GM21360 (cell line): ENCODE results near the gene TVP23A.
"Not testable (repeated sequence)": the region's sequence is repeated elsewhere in the genome, so short reads cannot be mapped to it uniquely, and the experiment has no call there.

ENCODE experiments used
- ATAC-seq: cut with Tn5 transposase; IDR thresholded peaks from one replicate; pipeline ENCODE4 v1.9.1; 2021; ENCODE audit warnings: mild to moderate bottlenecking, moderate library complexity; ENCODE audit not compliant: unreplicated experiment

Gene TVP23A

DNA sequence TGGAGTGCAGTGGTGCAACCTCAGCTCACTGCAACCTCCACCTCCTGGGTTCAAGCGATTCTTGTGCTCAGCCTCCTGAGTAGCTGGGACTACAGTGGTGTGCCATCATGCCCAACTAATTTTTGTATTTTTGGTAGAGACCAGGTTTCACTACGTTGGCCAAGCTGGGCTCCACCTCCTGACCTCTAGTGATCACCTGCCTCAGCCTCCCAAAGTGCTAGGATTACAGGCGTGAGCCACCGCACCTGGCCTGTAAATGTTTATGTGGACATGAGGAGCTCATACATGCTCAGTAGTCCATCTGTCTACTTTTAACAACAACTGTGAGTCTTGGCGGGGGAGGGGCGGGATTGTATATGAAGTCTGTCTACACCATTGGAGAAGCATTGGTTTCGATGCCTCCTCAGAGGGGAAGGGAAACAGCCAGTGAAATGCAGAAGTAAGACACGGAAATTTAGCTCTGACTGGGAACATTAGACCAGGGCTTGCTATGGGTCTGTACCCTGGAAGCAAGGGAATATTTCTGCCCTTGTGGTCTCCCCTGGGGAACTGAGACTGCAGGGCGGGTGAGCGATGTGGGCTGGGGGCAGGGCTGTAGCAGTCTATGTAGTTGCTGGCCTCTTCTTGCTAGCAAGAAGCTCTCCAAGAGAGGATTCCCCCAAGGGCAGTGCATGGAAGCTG, 65.6 kb downstream of the TVP23A start:
- peak; percentile 61 for ATAC-seq

DNA sequence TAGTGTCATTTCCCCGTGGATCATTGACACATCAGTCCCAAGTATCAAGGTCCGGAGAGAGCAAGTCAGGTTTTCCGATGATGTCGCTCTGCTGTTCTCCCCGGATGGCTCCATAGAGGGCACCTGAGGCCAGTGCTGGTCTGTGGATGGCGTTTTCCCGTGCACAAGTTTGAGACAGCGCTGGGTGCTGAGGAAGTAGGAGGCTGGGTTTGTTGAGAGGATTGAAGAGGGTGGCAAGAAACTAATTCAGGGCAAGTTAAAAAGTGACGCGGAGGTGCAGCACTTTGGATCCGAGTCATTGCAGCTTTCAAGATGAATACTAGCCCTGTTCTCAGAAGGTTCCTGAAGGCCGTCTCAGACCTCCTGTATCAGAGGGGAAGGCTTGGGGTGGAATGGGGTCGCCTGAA, 67.3 kb downstream of the TVP23A start:
- no peak for ATAC-seq

DNA sequence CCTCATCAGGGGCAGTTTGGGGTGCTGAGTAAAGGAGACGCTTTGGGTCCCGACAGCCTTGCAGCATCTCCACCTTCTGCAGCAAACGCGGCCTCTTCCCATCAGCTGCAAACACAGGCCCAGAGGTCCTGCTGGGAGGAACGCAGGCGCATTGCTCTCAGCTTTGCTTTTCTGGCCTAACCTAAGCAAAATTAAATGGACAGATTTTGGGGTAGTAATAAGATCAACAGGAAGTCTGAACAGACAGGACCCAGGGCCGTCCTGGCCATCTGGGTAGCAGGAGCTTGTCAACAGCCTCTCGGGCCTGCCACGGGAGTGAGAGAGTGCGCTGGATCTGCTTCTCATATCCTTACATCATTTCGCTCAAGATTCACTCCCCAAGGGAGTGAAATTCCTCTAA, 67.8 kb downstream of the TVP23A start:
- no peak for ATAC-seq

DNA sequence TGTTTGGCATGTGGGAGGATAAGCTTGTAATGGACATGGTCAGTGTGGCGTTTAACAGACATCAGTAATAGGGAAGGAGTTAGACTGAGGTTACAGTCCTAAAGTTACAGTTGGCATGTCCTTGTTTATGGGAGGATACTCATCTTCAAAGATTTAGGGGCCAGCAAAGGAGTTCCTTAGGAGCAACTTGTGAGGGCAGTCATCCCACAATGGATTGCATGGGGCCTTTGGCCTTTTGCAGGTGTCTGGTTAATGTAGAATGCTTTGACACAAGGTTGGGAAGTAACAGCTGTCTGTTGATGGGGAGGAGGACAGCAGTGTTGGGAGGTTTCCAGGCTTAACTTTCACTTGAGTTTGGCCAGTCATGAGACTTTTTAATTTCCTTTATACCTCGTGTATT, 72.8 kb downstream of the TVP23A start:
- ATAC-seq: no peak

DNA sequence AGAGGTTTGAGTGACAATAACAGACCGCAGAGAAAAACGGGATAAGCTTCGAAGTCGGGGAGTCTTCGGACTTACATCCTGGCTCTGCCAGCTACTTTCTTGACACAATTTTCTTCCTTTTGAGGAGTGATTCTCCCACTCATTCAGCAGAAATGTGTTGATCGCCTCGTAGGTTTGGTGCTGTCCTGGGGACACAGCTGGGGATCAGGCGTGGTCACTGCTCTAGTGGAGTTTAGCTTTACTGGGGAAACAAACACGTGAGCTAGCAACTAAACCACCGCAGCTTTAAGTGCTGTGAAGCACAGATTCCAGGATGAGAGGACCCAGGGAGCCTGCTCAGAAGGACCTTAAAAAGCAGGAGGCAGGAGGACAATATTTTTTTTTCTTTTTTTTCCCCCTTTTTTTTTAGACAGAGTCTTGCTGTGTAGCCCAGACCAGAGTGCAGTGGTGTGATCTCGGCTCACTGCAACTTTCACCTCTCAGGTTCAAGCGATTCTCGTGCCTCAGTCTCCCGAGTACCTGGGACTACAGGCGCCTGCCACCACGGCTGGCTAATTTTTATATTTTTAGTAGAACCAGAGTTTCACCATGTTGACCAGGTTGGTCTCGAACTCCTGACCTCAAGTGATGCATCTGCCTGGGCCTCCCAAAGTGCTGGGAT, 74.1 kb downstream of the TVP23A start:
- ATAC-seq: no peak

DNA sequence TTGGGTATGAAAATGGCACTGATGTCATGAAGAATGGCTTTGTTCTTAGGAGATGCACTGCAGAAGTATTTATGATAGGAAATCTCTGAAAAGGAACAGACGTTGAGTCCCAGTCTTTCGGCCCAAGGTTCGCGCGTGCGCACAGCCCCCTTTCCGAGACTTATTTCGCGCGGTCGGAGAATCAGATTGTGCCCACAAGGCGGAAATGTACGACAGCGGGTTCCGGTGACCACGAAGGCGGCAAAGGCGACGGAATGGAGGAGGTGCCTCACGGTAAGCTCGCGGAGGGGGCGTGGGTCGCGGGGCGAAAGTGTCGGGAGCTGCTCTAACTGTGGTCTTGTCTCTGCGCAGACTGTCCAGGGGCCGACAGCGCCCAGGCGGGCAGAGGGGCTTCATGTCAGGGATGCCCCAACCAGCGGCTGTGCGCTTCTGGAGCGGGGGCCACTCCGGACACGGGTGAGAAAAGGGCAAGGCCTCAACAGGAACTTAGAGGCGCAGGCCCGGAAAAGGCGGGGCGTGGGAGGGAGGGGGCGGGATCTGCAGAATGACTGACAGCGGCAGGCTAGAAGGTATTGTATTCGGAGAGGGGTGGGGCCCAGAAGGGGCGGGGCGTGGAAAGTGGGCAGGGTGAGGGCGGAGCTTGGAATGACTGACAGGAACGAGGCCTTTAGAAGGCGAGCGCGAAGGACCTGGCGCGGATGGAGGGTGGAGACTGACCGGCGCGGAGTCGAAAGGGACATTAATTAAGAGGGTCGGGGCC, 74.8 kb downstream of the TVP23A start, which contains the start of gene NUBP1:
Gene NUBP1 (plus strand): TSS at position 233 of the 760 bp plus-strand sequence. CDS start 22 bp downstream, at position 255.
- ATAC-seq: peak; percentile 84

DNA sequence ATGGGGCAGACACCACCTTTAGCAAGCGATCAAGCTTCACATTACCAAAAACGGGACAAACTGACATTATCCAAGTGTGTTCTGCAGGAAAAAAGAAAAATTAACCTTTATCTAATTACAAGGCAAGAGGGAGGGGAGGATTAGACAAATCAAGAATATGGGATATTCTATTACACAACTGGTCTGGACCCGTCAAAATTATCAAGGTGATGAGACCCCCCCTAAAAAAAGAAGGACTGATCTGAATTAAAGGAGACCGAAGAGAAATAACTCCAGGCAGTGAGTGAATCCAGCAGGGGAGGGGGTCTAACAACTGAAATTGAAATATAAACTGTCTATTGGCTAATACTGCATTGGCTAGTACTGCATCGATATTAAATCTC, 75.4 kb downstream of the TVP23A start:
- no peak for ATAC-seq

DNA sequence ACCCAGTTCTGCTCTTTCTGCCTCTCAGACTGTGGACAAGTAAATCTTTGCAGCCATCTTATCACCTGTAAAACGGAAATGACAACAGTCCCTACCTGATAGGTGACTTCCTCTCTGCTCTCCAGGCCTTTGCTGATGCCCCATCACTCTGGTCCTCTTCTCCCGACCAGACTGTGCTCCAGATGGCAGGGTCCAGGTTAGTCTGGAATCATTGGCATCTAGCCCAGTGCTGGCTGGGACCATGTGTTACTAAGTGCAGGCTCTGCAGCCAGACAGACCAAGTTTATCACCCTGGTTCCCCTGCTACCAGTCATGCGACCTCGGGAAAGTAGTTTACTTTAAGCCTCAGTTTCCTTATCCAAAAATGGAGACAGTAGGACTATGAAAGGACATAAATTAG, 76.8 kb downstream of the TVP23A start:
- no peak for ATAC-seq

DNA sequence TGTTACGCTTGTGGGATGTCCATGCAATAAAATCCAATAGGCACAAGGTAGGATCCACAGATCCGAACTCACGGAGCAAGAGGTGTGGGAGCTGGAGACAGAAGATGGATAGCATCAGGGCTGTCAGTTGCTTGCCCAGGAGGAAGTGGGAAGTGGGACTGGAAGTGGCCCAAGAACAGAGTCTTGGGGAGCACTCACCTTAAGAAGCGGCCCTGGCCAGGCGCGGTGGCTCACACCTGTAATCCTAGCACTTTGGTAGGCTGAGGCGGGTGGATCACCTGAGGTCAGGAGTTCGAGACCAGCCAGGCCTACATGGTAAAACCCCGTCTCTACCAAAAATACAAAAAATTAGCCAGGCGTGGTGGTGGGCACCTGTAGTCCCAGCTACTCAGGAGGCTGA, 77.3 kb downstream of the TVP23A start:
- not testable (repeated sequence) for ATAC-seq

DNA sequence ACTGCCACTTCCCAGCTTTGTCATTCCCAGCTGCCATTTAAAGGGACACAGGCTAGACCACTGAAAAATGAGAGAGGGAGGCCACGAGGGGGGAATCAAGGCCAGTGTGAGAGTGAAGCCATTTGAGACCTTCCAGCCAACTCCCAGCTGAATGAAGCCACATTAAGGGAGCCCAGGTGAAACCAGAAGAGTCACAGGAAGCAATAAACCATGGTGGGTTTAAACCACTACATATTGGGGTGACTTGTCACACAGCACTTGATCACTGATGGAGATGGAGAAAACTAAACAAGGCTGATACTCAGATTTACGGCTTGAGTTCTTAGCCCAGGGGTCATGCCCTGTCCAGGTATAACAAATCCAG, 77.8 kb downstream of the TVP23A start:
- no peak for ATAC-seq

DNA sequence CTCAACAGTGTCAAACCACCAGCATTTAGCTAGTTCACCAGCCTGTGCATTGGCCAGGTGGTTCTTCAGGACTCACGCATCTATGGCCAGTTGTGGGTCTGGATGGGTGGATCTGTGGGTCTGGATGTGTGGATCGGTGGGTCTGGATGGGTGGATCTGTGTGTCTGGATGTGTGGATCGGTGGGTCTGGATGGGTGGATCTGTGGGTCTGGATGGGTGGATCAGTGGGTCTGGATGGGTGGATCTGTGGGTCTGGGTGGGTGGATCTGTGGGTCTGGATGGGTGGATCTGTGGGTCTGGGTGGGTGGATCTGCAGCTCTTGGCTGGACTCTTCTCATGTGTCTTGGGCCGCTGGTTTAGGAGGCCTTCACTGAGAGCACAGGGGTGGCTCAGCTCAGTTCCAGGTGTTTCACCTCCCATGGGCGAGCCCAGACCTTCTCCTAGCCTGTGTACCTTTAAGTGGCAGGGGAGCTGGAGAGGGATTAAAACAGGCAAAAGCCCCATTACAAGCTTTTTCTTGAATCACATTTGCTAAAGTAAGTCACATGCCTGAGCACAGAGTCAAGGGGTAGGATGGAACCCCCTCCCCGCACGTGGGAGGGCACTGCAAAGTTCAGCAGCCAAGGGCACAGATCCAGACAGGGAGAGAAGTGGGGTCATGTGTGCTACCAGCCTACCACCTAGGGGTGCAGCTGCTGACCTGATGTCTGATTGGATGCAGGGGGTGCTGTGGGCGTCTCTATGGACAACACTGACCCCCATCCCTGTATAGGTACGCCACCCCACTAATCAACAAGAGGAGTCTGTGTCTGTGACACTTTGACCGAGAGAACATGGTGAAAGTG, 78.4 kb downstream of the TVP23A start:
- no peak for ATAC-seq

DNA sequence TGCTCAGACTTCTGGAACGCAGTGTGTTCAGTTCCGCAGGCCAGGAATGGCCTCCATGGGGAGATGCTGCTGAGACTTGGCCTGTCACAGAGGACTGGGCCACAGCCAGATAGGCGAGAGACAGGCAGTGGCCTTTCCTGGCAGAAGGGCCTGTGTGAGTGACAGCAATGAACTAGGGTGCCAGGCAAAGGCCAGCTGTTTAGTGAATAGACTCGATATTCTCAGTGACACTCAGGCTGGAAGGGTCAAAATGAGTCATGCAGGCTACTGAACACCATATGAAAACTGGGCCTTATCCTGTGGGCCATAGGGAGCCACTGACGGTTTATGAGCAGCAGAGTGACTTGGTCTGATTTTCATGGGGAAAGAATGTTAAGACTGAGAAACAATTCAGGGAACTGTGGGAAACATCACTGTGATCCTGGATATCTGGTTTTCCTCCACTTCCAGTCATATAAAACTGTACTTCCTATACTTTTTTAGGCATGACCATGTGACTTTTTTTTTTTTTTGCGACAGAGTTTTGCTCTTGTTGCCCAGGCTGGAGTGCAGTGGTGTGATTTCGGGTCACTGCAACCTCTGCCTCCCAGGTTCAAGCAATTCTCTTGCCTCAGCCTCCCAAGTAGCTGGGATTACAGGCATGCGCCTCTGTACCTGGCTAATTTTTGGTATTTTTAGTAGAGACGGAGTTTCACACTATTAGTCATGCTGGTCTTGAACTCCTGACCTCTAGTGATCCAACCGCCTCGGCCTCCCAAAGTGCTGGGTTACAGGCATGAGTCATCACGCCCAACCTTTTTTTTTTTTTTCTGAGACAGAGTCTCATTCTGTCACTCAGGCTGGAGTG, 80.1 kb downstream of the TVP23A start:
- ATAC-seq: peak; percentile 58

DNA sequence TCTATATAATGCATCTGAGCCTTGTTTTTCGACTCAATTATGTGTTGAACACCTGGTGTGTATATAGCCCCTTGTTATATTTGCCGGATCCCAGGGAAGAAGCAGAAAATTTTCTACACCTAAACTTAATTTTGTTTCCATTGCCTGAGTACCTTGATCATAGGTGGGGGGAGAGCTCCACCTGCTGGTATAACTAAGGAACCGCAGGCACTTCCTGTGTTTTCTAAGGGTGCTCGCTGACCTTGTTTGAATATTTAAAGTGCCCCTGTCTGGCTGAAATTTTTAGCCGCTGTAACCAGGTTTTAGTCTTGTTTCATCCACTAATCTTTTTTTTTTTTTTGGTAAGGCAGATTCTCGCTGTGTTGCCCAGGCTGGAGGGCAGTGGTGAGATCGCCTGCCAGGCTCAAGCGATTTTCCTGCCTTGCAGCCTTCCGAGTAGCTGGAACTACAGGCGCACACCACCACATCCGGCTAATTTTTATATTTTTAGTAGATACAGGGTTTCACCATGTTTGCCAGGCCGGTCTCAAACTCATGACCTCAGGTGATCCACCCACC, 81.4 kb downstream of the TVP23A start:
- no peak for ATAC-seq

DNA sequence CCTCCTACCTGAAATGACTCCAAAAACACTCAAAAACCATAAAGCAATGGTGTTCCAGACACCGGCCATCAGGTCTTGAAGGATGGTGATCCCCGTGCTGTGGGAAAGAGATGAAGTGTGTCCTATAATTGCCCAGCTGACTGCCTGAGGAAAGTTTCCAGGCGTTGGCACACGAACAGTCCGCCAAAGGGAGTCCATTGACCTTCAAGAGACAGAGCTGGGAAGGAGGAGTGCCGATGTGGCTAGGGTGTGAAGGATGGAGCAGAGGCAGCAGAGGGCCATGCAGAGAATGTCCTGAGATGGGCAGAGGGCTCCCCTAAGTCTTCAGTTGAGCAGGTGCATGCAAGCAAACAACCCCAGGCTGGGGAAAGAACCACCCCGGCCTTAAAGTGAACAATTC, 86.8 kb downstream of the TVP23A start:
- no peak for ATAC-seq

DNA sequence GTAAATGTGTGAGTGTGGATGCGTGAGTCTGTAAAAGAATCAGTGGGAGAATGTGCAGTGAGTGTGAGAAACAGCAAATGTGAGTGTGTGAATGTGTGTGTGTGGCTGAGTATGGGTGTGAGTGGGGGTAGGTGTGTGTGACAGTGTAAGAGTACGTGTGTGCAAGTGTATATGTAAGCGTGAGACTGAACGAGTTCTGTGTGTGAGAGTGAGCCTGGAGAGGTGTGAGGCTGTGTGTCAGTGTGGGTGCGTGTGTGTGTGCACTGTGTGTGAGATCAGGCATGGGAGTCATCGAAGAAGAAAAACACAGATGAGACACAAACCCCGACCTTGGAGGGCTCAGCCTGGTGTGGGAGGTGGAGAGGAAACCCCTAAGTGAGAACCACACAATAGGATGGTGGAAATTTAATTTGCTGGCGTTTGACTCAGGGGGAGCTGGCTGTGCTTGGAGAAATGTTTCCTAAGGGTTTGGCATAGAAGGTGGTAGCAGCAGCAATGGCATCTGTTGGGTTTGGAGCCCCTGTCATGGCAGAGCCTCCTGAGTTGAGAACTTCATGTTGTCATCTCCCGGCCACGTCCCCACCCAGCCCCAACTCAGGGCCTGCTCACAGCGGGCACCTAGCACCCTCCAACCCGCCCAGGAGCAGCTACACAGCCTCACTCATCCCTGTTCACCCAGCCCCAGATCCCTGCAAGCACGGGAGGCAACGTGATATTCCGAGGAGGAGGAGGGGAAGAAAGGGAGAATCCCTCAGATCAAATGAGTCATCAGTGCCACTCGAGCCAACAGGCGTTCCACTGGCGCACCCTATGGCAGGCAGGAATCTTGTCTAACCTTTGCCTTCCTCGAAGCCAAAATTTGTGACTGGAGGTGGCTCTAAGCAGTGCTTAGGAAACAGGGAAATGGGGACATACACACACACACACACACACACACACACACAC, 89.2 kb downstream of the TVP23A start:
- ATAC-seq: no peak

DNA sequence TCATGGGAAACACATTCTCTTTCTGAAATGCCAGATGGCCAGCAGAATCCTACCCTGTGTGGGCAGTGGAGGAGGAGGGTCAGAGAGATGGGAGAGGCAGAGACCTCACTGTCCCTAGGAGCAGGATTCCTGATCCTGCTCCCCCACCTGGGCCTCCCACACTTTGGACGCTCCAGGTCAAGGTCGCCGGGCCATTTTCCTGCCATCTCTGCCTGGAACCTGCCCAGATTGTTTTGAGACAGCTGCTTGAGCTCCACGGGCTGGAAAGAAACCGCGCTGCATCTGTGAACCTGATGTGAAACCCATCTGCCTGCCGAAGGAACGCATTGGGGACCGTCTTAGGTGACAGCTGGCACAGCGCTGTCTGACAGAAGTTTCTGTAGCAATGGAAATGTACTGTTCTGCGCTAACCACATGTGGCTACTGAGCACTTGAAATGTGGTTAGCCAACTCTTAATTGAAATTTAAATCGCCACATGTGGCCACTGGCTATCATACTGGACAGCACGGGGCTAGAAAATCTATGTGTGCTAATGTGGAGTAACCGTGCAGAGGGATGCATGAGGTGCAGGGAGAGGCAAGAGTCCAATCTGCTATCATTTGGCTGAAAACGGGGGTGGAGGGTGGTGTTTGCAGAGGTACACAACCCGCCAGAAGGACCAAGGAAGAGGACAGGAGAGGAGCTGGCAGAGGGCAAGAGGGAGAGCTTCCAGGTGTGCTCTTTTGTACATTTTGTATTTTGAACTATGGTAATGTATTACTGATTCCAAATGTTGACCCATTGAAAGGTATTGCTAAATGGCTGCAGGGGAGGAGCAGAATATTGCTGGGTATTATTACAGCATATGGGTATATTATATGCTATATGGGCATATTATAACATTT, 90.3 kb downstream of the TVP23A start:
- ATAC-seq: no peak
